Gastrocnemius medialis (tissue), 4 donors: ENCODE measurements around the gene C12orf75. TPM values are rescaled to one million over a fixed set of nuclear protein-coding genes. Genes with fewer than 3 reads are reported as not detected.
"Not testable (repeated sequence)": the region's sequence is repeated elsewhere in the genome, so short reads cannot be mapped to it uniquely, and the experiment has no call there.

Source experiments
- ATAC-seq, 2 donors: fragments of 150-250 bp; one replicate each; pipeline ENCODE4 v1.9.1; 2016
- DNase-seq, 2 donors: peaks; one replicate each; pipeline ENCODE4 v3.0.0-alpha.2; 2019
- H3K27ac ChIP-seq, 4 donors: fragments of 200-600 bp; sonication (generic); 1 replicate in 1 of 4; 2 replicates in 3 of 4; pipeline ENCODE4 v1.5.1; 2016 to 2018; ENCODE audit warnings: mild to moderate bottlenecking in 2 of 4, moderate library complexity in 1 of 4
- H3K27me3 ChIP-seq, 3 donors: fragments of 200-600 bp; sonication (generic) in 2 of 3; 1 replicate in 1 of 3; 2 replicates in 2 of 3; pipeline versions ENCODE4 v1.5.1 to v1.6.0; 2016 to 2019; ENCODE audit warnings: mild to moderate bottlenecking in 1 of 3, moderate library complexity in 1 of 3
- H3K36me3 ChIP-seq, 2 donors: fragments of 200-600 bp; sonication (generic) in 1 of 2; one replicate each; pipeline ENCODE4 v1.5.1; 2017 to 2018
- H3K4me1 ChIP-seq, 2 donors: fragments of 200-600 bp; sonication (generic) in 1 of 2; one replicate each; pipeline ENCODE4 v1.5.1; 2016 to 2017; ENCODE audit warnings: mild to moderate bottlenecking in 2 of 2
- H3K4me3 ChIP-seq, 4 donors: fragments of 200-600 bp; sonication (generic) in 3 of 4; 1 replicate in 1 of 4; 2 replicates in 3 of 4; pipeline ENCODE4 v1.5.1; 2016 to 2019; ENCODE audit warnings: mild to moderate bottlenecking in 2 of 4
- H3K9me3 ChIP-seq, 3 donors: fragments of 200-600 bp; sonication (generic) in 2 of 3; 1 replicate in 1 of 3; 2 replicates in 2 of 3; pipeline ENCODE4 v1.5.1; 2016 to 2019
- CTCF ChIP-seq, 5 experiments: fragments of 450-650 bp in 3 of 5; fragments of 200-600 bp in 2 of 5; sonication (generic) in 2 of 5; IDR thresholded peaks in 4 of 5; conservative IDR thresholded peaks in 1 of 5; 1 replicate in 4 of 5; 2 replicates in 1 of 5; pipeline ENCODE4 v1.5.1; 2016 to 2019; ENCODE audit warnings: antibody characterized with exemption in 5 of 5, mild to moderate bottlenecking in 3 of 5, moderate library complexity in 3 of 5
- POLR2A ChIP-seq, 2 donors: fragments of 450-650 bp; IDR thresholded peaks; one replicate each; pipeline ENCODE4 v1.6.1; 2017; ENCODE audit warnings: antibody characterized with exemption in 2 of 2, mild to moderate bottlenecking in 2 of 2, moderate library complexity in 2 of 2
- in situ Hi-C, 4 donors: fragments of 200-750 bp; cut with MboI; loops; one replicate each; pipeline versions ENCODE4 v1.15.0 to v1.8.0; 2017; ENCODE audit warnings: low sequenced_read_pairs in 4 of 4
- intact Hi-C: fragments of 100-400 bp; cut with DNase I; formaldehyde crosslinking; loops from one replicate; pipeline ENCODE4 v1.15.1; 2023; ENCODE audit warnings: low total_unique reads
- total RNA-seq, 4 donors: library from RNA; depleted of rRNA; stranded (reverse); fragments of >200 nt; gene quantifications; one replicate each; pipeline versions ENCODE4 v1.1.0 to v1.2.3, GENCODE V29; 2016

Gene C12orf75
- total RNA-seq, 4 donors from 2014 or later = 4.3 to 73.0 (median 17.3) TPM

- Histone ChIP-seq H3K27ac (no peak overlapping the region), H3K36me3 (no peaks in the 10 kb centered on the region), H3K27me3 (no peaks in the 10 kb centered on the region), H3K9me3 (no peaks in the 10 kb centered on the region), H3K4me3 (no peak overlapping the region), H3K4me1 (peaks cover 3 to 9% of the 10 kb centered on the region in 2 donors)
- DNase-seq (no peak), ATAC-seq (no peak)
- in situ Hi-C loops = no loop called here
- TF ChIP-seq CTCF (IDR thresholded peaks at IDR 0.05 in 4 of 5, conservative IDR thresholded peaks at IDR 0.05 in 1 of 5) = no peak
- TF ChIP-seq POLR2A (IDR thresholded peaks at IDR 0.05) = no peak
- intact Hi-C loops = no loop called here
Measured at GRCh38 chr12:105335856-105336255, 5.4 kb downstream of the C12orf75 start.

- in situ Hi-C loops = no loop called here
- peaks cover 3 to 5% of the 10 kb centered on the region in 2 donors for H3K4me1 ChIP-seq
- ATAC-seq (no peak), DNase-seq (no peak)
- intact Hi-C loops = no loop called here
- no peaks in the 10 kb centered on the region for H3K27me3 ChIP-seq
- no peaks in the 10 kb centered on the region for H3K36me3 ChIP-seq
- H3K27ac ChIP-seq = no peak overlapping the region
- no peaks in the 10 kb centered on the region for H3K9me3 ChIP-seq
- no peak overlapping the region for H3K4me3 ChIP-seq
- no peak for TF ChIP-seq POLR2A (IDR thresholded peaks at IDR 0.05)
- no peak for TF ChIP-seq CTCF (IDR thresholded peaks at IDR 0.05 in 4 of 5, conservative IDR thresholded peaks at IDR 0.05 in 1 of 5)
Measured at GRCh38 chr12:105336411-105336810, 5.9 kb downstream of the C12orf75 start.

GRCh38 chr12:105337391-105337790 lies 6.9 kb downstream of the C12orf75 start:
- Histone ChIP-seq H3K27ac (no peak overlapping the region), H3K4me1 (peaks cover 0 to 3% of the 10 kb centered on the region in 2 donors), H3K9me3 (no peaks in the 10 kb centered on the region), H3K4me3 (no peak overlapping the region), H3K27me3 (no peaks in the 10 kb centered on the region), H3K36me3 (no peaks in the 10 kb centered on the region)
- in situ Hi-C loops (no loop called here), intact Hi-C loops (no loop called here)
- TF ChIP-seq CTCF (IDR thresholded peaks at IDR 0.05 in 4 of 5, conservative IDR thresholded peaks at IDR 0.05 in 1 of 5) = no peak
- no peak for TF ChIP-seq POLR2A (IDR thresholded peaks at IDR 0.05)
- DNase-seq = no peak
- no peak for ATAC-seq

- Histone ChIP-seq H3K4me1 (peaks cover 0 to 3% of the 10 kb centered on the region in 2 donors), H3K27me3 (no peaks in the 10 kb centered on the region), H3K36me3 (no peaks in the 10 kb centered on the region), H3K9me3 (no peaks in the 10 kb centered on the region), H3K27ac (no peak overlapping the region), H3K4me3 (no peak overlapping the region)
- intact Hi-C loops = no loop called here
- no peak for ATAC-seq
- in situ Hi-C loops = no loop called here
- TF ChIP-seq CTCF (IDR thresholded peaks at IDR 0.05 in 4 of 5, conservative IDR thresholded peaks at IDR 0.05 in 1 of 5) (no peak), POLR2A (IDR thresholded peaks at IDR 0.05) (no peak)
- no peak for DNase-seq
Measured at GRCh38 chr12:105338966-105339365, 8.5 kb downstream of the C12orf75 start.

- Histone ChIP-seq H3K27ac (no peak overlapping the region), H3K36me3 (no peaks in the 10 kb centered on the region), H3K4me3 (no peak overlapping the region), H3K9me3 (no peaks in the 10 kb centered on the region), H3K27me3 (no peaks in the 10 kb centered on the region), H3K4me1 (no peaks in the 10 kb centered on the region)
- ATAC-seq (no peak), DNase-seq (no peak)
- intact Hi-C loops (no loop called here), in situ Hi-C loops (no loop called here)
- TF ChIP-seq POLR2A (IDR thresholded peaks at IDR 0.05) (no peak), CTCF (IDR thresholded peaks at IDR 0.05 in 4 of 5, conservative IDR thresholded peaks at IDR 0.05 in 1 of 5) (no peak)
Measured at GRCh38 chr12:105341010-105341409, 10.5 kb downstream of the C12orf75 start.

- H3K27ac ChIP-seq, H3K4me1 ChIP-seq, in situ Hi-C loops, H3K4me3 ChIP-seq, intact Hi-C loops, H3K36me3 ChIP-seq, ATAC-seq, H3K9me3 ChIP-seq, H3K27me3 ChIP-seq, DNase-seq: not testable (repeated sequence)
Measured at GRCh38 chr12:105341620-105342019, 11.1 kb downstream of the C12orf75 start.
